HepG2 (cell line): ENCODE data around the gene BAG3. TPM values are rescaled to one million over a fixed set of nuclear protein-coding genes. Genes with fewer than 3 reads are reported as not detected.
A peak's percentile ranks its signal among the peaks of the same experiment; 100 is the strongest.

Experiments used
- CHD2 ChIP-seq: IDR thresholded peaks from 2 replicates; pipeline ENCODE4 v1.6.1; 2011; ENCODE audit warnings: low read depth, low read length, improper control_type of control experiment
- KAT8 ChIP-seq: IDR thresholded peaks from 2 replicates; pipeline ENCODE4 v1.6.1; 2016; ENCODE audit warnings: missing genetic modification reagents, missing compliant biosample characterization
- POLR2G ChIP-seq: fragments of 200-400 bp; formaldehyde crosslinking; IDR thresholded peaks from 2 replicates; pipeline ENCODE4 v1.6.1; 2018; ENCODE audit warnings: mild to moderate bottlenecking, low read depth, low read length, moderate library complexity
- RXRB ChIP-seq: IDR thresholded peaks from 2 replicates; pipeline ENCODE4 v1.6.1; 2016; ENCODE audit warnings: borderline replicate concordance, missing genetic modification reagents, missing compliant biosample characterization
- STAG1 ChIP-seq: sonication (generic); formaldehyde crosslinking; IDR thresholded peaks from 2 replicates; pipeline ENCODE4 v1.4.0; 2020; ENCODE audit warnings: missing genetic modification reagents
- ZBTB38 ChIP-seq: sonication (generic); formaldehyde crosslinking; IDR thresholded peaks from 2 replicates; pipeline ENCODE4 v1.5.1; 2020; ENCODE audit warnings: mild to moderate bottlenecking, missing genetic modification reagents
- ZNF124 ChIP-seq: sonication (generic); formaldehyde crosslinking; IDR thresholded peaks from 2 replicates; pipeline ENCODE4 v1.4.0; 2020; ENCODE audit warnings: missing genetic modification reagents
- ZNF253 ChIP-seq: sonication (generic); formaldehyde crosslinking; IDR thresholded peaks from 2 replicates; pipeline ENCODE4 v1.8.0; 2022; ENCODE audit warnings: mild to moderate bottlenecking, missing genetic modification reagents, borderline replicate concordance
- ZNF713 ChIP-seq: sonication (generic); formaldehyde crosslinking; IDR thresholded peaks from 2 replicates; pipeline ENCODE4 v1.4.0; 2020; ENCODE audit warnings: mild to moderate bottlenecking, missing genetic modification reagents
- ZNF747 ChIP-seq: sonication (generic); formaldehyde crosslinking; IDR thresholded peaks from 2 replicates; pipeline ENCODE4 v1.8.1; 2023; ENCODE audit warnings: missing genetic modification reagents, mild to moderate bottlenecking, borderline replicate concordance
- ZSCAN22 ChIP-seq: sonication (generic); formaldehyde crosslinking; IDR thresholded peaks from 2 replicates; pipeline ENCODE4 v1.4.0; 2020; ENCODE audit warnings: mild to moderate bottlenecking, missing genetic modification reagents
- polyA plus RNA-seq, 8 experiments: library from polyadenylated mRNA; depleted of rRNA in 3 of 8; stranded (reverse) in 7 of 8; unstranded in 1 of 8; fragments of >200 nt; fragmentation: Illumina TruSeq in 4 of 8; extraction: Trizol in 4 of 8; gene quantifications; 2 replicates each; pipeline versions ENCODE4 v1.2.1 to v1.2.3, GENCODE V29; 2011 to 2016; ENCODE audit warnings: low read depth in 4 of 8, missing spikeins in 1 of 8, mixed read lengths in 1 of 8; ENCODE audit not compliant: insufficient read depth in 1 of 8
- total RNA-seq, 5 experiments: library from RNA; depleted of rRNA; stranded (reverse); fragments of >200 nt; fragmentation: Illumina TruSeq; extraction: Trizol; gene quantifications; 2 replicates each; pipeline ENCODE4 v1.2.3, GENCODE V29; 2016; ENCODE audit warnings: low read depth in 1 of 5
- TF ChIP-seq, protein P1 (sequence below): sonication (generic); formaldehyde crosslinking; IDR thresholded peaks from 2 replicates; pipeline ENCODE4 v1.4.0; 2020; ENCODE audit warnings: low read depth, missing genetic modification reagents
- TF ChIP-seq, protein P2 (sequence below): IDR thresholded peaks from 2 replicates; pipeline ENCODE4 v1.6.1; 2012; ENCODE audit warnings: low read depth, low read length, improper control_type of control experiment
- TF ChIP-seq, protein P3 (sequence below): sonication (generic); formaldehyde crosslinking; IDR thresholded peaks from 2 replicates; pipeline ENCODE4 v1.5.0; 2020; ENCODE audit warnings: missing genetic modification reagents, mild to moderate bottlenecking, borderline replicate concordance
- TF ChIP-seq, protein P4 (sequence below): sonication (generic); formaldehyde crosslinking; IDR thresholded peaks from 2 replicates; pipeline ENCODE4 v1.5.0; 2020; ENCODE audit warnings: missing genetic modification reagents
- TF ChIP-seq, protein P5 (sequence below): sonication (generic); formaldehyde crosslinking; IDR thresholded peaks from 2 replicates; pipeline ENCODE4 v1.5.0; 2020; ENCODE audit warnings: missing genetic modification reagents
- TF ChIP-seq, protein P6 (sequence below): IDR thresholded peaks from 2 replicates; pipeline ENCODE4 v1.6.1; 2018; ENCODE audit warnings: missing genetic modification reagents

The BAG3 gene
- total and polyA plus RNA-seq, 2 of the 13 experiments (the other 11 are each of a cell fraction or from before 2014, with no cell fraction given), result 2.9 to 6.7 TPM

DNA sequence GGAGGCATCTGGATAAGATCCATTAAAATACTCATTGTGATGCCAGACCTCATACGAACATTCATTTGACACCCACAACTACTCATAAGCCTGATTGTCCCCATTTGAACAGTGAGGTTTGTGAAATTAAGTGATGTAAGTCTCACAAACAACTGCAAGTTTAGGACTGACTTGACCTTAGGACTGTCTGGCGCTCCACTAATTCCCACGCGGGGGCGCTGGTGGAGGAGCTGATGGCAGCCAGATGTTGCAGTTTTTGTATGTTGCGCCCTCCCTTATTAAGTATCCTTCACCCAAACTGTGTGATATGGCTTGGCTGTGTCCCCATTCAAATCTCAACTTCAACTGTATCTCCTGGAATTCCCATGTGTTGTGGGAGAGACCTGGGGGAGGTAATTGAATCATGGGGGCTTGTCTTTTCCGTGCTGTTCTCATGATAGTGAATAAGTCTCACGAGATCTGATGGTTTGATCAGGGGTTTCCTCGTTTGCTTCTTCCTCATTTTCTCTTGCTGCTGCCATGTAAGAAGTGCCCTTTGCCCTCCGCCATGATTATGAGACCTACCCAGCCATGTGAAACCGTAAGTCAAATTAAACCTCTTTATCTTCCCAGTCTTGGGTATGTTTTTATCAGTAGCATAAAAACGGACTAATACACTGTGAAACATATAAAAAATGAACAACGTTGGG, 34.2 kb upstream of the BAG3 start (continued):
- TF ChIP-seq, protein P1, sequence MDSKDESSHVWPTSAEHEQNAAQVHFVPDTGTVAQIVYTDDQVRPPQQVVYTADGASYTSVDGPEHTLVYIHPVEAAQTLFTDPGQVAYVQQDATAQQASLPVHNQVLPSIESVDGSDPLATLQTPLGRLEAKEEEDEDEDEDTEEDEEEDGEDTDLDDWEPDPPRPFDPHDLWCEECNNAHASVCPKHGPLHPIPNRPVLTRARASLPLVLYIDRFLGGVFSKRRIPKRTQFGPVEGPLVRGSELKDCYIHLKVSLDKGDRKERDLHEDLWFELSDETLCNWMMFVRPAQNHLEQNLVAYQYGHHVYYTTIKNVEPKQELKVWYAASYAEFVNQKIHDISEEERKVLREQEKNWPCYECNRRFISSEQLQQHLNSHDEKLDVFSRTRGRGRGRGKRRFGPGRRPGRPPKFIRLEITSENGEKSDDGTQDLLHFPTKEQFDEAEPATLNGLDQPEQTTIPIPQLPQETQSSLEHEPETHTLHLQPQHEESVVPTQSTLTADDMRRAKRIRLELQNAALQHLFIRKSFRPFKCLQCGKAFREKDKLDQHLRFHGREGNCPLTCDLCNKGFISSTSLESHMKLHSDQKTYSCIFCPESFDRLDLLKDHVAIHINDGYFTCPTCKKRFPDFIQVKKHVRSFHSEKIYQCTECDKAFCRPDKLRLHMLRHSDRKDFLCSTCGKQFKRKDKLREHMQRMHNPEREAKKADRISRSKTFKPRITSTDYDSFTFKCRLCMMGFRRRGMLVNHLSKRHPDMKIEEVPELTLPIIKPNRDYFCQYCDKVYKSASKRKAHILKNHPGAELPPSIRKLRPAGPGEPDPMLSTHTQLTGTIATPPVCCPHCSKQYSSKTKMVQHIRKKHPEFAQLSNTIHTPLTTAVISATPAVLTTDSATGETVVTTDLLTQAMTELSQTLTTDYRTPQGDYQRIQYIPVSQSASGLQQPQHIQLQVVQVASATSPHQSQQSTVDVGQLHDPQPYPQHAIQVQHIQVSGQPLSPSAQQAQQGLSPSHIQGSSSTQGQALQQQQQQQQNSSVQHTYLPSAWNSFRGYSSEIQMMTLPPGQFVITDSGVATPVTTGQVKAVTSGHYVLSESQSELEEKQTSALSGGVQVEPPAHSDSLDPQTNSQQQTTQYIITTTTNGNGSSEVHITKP (CRISPR knock-in tag), result no peak
- TF ChIP-seq, protein P2, sequence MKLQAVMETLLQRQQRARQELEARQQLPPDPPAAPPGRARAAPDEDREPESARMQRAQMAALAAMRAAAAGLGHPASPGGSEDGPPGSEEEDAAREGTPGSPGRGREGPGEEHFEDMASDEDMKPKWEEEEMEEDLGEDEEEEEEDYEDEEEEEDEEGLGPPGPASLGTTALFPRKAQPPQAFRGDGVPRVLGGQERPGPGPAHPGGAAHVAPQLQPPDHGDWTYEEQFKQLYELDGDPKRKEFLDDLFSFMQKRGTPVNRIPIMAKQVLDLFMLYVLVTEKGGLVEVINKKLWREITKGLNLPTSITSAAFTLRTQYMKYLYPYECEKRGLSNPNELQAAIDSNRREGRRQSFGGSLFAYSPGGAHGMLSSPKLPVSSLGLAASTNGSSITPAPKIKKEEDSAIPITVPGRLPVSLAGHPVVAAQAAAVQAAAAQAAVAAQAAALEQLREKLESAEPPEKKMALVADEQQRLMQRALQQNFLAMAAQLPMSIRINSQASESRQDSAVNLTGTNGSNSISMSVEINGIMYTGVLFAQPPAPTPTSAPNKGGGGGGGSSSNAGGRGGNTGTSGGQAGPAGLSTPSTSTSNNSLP, result no peak
- TF ChIP-seq POLR2G, result peak; percentile 37; the same call in 1 of the 2 replicates
- no peak for TF ChIP-seq ZNF747 (CRISPR knock-in tag)
- TF ChIP-seq, protein P3, sequence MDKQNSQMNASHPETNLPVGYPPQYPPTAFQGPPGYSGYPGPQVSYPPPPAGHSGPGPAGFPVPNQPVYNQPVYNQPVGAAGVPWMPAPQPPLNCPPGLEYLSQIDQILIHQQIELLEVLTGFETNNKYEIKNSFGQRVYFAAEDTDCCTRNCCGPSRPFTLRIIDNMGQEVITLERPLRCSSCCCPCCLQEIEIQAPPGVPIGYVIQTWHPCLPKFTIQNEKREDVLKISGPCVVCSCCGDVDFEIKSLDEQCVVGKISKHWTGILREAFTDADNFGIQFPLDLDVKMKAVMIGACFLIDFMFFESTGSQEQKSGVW (CRISPR knock-in tag), result no peak
- TF ChIP-seq, protein P4, sequence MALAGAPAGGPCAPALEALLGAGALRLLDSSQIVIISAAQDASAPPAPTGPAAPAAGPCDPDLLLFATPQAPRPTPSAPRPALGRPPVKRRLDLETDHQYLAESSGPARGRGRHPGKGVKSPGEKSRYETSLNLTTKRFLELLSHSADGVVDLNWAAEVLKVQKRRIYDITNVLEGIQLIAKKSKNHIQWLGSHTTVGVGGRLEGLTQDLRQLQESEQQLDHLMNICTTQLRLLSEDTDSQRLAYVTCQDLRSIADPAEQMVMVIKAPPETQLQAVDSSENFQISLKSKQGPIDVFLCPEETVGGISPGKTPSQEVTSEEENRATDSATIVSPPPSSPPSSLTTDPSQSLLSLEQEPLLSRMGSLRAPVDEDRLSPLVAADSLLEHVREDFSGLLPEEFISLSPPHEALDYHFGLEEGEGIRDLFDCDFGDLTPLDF (CRISPR knock-in tag), result no peak
- no peak for TF ChIP-seq ZBTB38
- TF ChIP-seq ZSCAN22 (CRISPR knock-in tag), result no peak
- no peak; the same call in 1 of the 2 replicates for TF ChIP-seq CHD2
- TF ChIP-seq ZNF713, result no peak
- TF ChIP-seq RXRB (CRISPR knock-in tag), result no peak
- TF ChIP-seq, protein P5, sequence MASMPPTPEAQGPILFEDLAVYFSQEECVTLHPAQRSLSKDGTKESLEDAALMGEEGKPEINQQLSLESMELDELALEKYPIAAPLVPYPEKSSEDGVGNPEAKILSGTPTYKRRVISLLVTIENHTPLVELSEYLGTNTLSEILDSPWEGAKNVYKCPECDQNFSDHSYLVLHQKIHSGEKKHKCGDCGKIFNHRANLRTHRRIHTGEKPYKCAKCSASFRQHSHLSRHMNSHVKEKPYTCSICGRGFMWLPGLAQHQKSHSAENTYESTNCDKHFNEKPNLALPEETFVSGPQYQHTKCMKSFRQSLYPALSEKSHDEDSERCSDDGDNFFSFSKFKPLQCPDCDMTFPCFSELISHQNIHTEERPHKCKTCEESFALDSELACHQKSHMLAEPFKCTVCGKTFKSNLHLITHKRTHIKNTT (CRISPR knock-in tag), result no peak
- TF ChIP-seq KAT8 (CRISPR knock-in tag), result no peak
- no peak for TF ChIP-seq ZNF253 (CRISPR knock-in tag)
- TF ChIP-seq STAG1 (CRISPR knock-in tag), result peak; percentile 59
- TF ChIP-seq, protein P6, sequence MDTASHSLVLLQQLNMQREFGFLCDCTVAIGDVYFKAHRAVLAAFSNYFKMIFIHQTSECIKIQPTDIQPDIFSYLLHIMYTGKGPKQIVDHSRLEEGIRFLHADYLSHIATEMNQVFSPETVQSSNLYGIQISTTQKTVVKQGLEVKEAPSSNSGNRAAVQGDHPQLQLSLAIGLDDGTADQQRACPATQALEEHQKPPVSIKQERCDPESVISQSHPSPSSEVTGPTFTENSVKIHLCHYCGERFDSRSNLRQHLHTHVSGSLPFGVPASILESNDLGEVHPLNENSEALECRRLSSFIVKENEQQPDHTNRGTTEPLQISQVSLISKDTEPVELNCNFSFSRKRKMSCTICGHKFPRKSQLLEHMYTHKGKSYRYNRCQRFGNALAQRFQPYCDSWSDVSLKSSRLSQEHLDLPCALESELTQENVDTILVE (CRISPR knock-in tag), result no peak
- no peak for TF ChIP-seq ZNF124
